Measurements from ENCODE around the gene KSR1. TPM values are rescaled to one million over a fixed set of nuclear protein-coding genes. Genes with fewer than 3 reads are reported as not detected.
A peak's percentile ranks its signal among the peaks of the same experiment; 100 is the strongest.

Gene KSR1
- total and polyA plus RNA-seq, 9 of the 15 experiments (the other 6 are each of a cell fraction or from before 2014, with no cell fraction given) = 1.4 to 51.7 (median 18.4) TPM

GRCh38 chr17:27455914-27456680, at the start of gene KSR1 (continued):
- peak; percentile 62; the same call in 1 of the 2 replicates for TF ChIP-seq ZNF740 (CRISPR knock-in tag; IDR thresholded peaks at IDR 0.05)
- TF ChIP-seq ZNF740 (tag; IDR thresholded peaks at IDR 0.05) = no peak
- TF ChIP-seq, protein P1, sequence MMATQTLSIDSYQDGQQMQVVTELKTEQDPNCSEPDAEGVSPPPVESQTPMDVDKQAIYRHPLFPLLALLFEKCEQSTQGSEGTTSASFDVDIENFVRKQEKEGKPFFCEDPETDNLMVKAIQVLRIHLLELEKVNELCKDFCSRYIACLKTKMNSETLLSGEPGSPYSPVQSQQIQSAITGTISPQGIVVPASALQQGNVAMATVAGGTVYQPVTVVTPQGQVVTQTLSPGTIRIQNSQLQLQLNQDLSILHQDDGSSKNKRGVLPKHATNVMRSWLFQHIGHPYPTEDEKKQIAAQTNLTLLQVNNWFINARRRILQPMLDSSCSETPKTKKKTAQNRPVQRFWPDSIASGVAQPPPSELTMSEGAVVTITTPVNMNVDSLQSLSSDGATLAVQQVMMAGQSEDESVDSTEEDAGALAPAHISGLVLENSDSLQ (IDR thresholded peaks at IDR 0.05) = no peak
- TF ChIP-seq, protein P2, sequence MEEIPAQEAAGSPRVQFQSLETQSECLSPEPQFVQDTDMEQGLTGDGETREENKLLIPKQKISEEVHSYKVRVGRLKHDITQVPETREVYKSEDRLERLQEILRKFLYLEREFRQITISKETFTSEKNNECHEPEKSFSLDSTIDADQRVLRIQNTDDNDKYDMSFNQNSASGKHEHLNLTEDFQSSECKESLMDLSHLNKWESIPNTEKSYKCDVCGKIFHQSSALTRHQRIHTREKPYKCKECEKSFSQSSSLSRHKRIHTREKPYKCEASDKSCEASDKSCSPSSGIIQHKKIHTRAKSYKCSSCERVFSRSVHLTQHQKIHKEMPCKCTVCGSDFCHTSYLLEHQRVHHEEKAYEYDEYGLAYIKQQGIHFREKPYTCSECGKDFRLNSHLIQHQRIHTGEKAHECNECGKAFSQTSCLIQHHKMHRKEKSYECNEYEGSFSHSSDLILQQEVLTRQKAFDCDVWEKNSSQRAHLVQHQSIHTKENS (CRISPR knock-in tag; IDR thresholded peaks at IDR 0.05) = no peak
- peak; percentile 61 for TF ChIP-seq KLF1 (tag; IDR thresholded peaks at IDR 0.05)
- TF ChIP-seq SRSF7 (optimal IDR thresholded peaks at IDR 0.05; ENCODE audit: low read depth, low read length) = no peak
- no peak for TF ChIP-seq EHMT2 (IDR thresholded peaks at IDR 0.05)
- TF ChIP-seq, protein P3, sequence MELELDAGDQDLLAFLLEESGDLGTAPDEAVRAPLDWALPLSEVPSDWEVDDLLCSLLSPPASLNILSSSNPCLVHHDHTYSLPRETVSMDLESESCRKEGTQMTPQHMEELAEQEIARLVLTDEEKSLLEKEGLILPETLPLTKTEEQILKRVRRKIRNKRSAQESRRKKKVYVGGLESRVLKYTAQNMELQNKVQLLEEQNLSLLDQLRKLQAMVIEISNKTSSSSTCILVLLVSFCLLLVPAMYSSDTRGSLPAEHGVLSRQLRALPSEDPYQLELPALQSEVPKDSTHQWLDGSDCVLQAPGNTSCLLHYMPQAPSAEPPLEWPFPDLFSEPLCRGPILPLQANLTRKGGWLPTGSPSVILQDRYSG (tag; conservative IDR thresholded peaks at IDR 0.05; ENCODE audit: low read depth) = no peak
- TF ChIP-seq, protein P4, sequence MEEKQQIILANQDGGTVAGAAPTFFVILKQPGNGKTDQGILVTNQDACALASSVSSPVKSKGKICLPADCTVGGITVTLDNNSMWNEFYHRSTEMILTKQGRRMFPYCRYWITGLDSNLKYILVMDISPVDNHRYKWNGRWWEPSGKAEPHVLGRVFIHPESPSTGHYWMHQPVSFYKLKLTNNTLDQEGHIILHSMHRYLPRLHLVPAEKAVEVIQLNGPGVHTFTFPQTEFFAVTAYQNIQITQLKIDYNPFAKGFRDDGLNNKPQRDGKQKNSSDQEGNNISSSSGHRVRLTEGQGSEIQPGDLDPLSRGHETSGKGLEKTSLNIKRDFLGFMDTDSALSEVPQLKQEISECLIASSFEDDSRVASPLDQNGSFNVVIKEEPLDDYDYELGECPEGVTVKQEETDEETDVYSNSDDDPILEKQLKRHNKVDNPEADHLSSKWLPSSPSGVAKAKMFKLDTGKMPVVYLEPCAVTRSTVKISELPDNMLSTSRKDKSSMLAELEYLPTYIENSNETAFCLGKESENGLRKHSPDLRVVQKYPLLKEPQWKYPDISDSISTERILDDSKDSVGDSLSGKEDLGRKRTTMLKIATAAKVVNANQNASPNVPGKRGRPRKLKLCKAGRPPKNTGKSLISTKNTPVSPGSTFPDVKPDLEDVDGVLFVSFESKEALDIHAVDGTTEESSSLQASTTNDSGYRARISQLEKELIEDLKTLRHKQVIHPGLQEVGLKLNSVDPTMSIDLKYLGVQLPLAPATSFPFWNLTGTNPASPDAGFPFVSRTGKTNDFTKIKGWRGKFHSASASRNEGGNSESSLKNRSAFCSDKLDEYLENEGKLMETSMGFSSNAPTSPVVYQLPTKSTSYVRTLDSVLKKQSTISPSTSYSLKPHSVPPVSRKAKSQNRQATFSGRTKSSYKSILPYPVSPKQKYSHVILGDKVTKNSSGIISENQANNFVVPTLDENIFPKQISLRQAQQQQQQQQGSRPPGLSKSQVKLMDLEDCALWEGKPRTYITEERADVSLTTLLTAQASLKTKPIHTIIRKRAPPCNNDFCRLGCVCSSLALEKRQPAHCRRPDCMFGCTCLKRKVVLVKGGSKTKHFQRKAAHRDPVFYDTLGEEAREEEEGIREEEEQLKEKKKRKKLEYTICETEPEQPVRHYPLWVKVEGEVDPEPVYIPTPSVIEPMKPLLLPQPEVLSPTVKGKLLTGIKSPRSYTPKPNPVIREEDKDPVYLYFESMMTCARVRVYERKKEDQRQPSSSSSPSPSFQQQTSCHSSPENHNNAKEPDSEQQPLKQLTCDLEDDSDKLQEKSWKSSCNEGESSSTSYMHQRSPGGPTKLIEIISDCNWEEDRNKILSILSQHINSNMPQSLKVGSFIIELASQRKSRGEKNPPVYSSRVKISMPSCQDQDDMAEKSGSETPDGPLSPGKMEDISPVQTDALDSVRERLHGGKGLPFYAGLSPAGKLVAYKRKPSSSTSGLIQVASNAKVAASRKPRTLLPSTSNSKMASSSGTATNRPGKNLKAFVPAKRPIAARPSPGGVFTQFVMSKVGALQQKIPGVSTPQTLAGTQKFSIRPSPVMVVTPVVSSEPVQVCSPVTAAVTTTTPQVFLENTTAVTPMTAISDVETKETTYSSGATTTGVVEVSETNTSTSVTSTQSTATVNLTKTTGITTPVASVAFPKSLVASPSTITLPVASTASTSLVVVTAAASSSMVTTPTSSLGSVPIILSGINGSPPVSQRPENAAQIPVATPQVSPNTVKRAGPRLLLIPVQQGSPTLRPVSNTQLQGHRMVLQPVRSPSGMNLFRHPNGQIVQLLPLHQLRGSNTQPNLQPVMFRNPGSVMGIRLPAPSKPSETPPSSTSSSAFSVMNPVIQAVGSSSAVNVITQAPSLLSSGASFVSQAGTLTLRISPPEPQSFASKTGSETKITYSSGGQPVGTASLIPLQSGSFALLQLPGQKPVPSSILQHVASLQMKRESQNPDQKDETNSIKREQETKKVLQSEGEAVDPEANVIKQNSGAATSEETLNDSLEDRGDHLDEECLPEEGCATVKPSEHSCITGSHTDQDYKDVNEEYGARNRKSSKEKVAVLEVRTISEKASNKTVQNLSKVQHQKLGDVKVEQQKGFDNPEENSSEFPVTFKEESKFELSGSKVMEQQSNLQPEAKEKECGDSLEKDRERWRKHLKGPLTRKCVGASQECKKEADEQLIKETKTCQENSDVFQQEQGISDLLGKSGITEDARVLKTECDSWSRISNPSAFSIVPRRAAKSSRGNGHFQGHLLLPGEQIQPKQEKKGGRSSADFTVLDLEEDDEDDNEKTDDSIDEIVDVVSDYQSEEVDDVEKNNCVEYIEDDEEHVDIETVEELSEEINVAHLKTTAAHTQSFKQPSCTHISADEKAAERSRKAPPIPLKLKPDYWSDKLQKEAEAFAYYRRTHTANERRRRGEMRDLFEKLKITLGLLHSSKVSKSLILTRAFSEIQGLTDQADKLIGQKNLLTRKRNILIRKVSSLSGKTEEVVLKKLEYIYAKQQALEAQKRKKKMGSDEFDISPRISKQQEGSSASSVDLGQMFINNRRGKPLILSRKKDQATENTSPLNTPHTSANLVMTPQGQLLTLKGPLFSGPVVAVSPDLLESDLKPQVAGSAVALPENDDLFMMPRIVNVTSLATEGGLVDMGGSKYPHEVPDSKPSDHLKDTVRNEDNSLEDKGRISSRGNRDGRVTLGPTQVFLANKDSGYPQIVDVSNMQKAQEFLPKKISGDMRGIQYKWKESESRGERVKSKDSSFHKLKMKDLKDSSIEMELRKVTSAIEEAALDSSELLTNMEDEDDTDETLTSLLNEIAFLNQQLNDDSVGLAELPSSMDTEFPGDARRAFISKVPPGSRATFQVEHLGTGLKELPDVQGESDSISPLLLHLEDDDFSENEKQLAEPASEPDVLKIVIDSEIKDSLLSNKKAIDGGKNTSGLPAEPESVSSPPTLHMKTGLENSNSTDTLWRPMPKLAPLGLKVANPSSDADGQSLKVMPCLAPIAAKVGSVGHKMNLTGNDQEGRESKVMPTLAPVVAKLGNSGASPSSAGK (IDR thresholded peaks at IDR 0.05) = no peak
- TF ChIP-seq MCM7 (IDR thresholded peaks at IDR 0.05) = no peak
